Activated CD8-positive, alpha-beta T cell treated with anti-CD3 and anti-CD28 coated beads, Interleukin-2, amount 10 ng/mL, durations not matched to agents 7 days and 5 days (primary cell): ENCODE results near the gene HASPIN. TPM values are rescaled to one million over a fixed set of nuclear protein-coding genes. Genes with fewer than 3 reads are reported as not detected.

Experiments used
- ATAC-seq: fragments of 150-1000 bp; cut with Tn5 transposase; one replicate; pipeline ENCODE4 v1.10.0; 2021; ENCODE audit warnings: moderate library complexity
- CTCF ChIA-PET: fragments of 350-600 bp; sonication (Branson Sonifier 250); formaldehyde crosslinking; loops from one replicate; lab custom pipeline; 2021; ENCODE audit warnings: antibody characterized with exemption; lab: Charles Lee
- POLR2A ChIA-PET: fragments of 350-600 bp; sonication (Branson Sonifier 250); formaldehyde crosslinking; loops from one replicate; lab custom pipeline; 2021; ENCODE audit warnings: antibody characterized with exemption; lab: Charles Lee
- DNase-seq: peaks from one replicate; pipeline ENCODE4 v3.0.0-alpha.2; 2020
- H3K27ac Mint-ChIP-seq: one replicate; pipeline ENCODE4 v1.8.0; 2021; ENCODE audit warnings: mild to moderate bottlenecking, mixed read lengths
- H3K27me3 Mint-ChIP-seq: one replicate; pipeline ENCODE4 v1.8.0; 2021; ENCODE audit warnings: low read depth, mixed read lengths
- H3K36me3 Mint-ChIP-seq: one replicate; pipeline ENCODE4 v1.8.0; 2021; ENCODE audit warnings: low read depth, mixed read lengths
- H3K4me1 Mint-ChIP-seq: one replicate; pipeline ENCODE4 v1.8.0; 2021; ENCODE audit warnings: low read depth, mixed read lengths
- H3K4me3 Mint-ChIP-seq: one replicate; pipeline ENCODE4 v1.8.0; 2021; ENCODE audit warnings: mild to moderate bottlenecking, mixed read lengths
- H3K9me3 Mint-ChIP-seq: one replicate; pipeline ENCODE4 v1.8.0; 2022; ENCODE audit warnings: mixed read lengths; ENCODE audit not compliant: insufficient read depth
- total RNA-seq, 2 experiments: library from RNA; stranded (reverse); gene quantifications; one replicate each; pipeline ENCODE4 v1.2.3, GENCODE V29; 2021

HASPIN gene
- total RNA-seq, 2 experiments from 2014 or later = 27.0 to 28.1 TPM

DNA sequence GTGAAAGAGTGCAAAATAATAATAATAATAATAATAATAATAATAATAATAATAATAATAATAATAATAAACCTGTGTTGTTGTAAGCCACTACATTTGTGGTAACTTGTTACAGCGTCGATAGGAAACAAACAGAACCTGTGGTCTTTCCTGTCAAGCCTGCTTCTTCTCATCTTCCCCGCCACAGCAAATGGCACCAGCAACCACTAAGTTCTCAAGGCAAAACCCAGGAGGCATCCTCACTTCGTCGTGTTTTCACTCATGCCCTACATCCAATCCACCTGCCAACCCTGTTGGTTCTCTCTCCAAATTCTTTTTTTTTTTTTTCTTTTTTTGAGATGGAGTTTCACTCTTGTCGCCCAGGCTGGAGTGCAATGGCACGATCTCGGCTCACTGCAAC lies 43.1 kb downstream of the HASPIN start:
- peak; percentile 55 for DNase-seq
- POLR2A ChIA-PET = interaction anchor here (1.0 to 1.2 kb wide), 2 partner anchors 21 to 30 kb away, joined by 3 to 5 read pairs; no protein-coding TSS in a partner anchor
- peak overlapping the region; percentile 14 for H3K27ac Mint-ChIP-seq
- ATAC-seq = no peak
- H3K9me3 Mint-ChIP-seq = no peaks in the 10 kb centered on the region
- CTCF ChIA-PET = interaction anchor here (1.0 to 2.5 kb wide), 6 partner anchors 27 to 80 kb away, joined by 3 to 22 read pairs (median 4); no protein-coding TSS in a partner anchor
- no peaks in the 10 kb centered on the region for H3K27me3 Mint-ChIP-seq
- peaks cover 86% of the 10 kb centered on the region for H3K4me1 Mint-ChIP-seq
- no peak overlapping the region for H3K4me3 Mint-ChIP-seq
- peaks cover 11% of the 10 kb centered on the region for H3K36me3 Mint-ChIP-seq

DNA sequence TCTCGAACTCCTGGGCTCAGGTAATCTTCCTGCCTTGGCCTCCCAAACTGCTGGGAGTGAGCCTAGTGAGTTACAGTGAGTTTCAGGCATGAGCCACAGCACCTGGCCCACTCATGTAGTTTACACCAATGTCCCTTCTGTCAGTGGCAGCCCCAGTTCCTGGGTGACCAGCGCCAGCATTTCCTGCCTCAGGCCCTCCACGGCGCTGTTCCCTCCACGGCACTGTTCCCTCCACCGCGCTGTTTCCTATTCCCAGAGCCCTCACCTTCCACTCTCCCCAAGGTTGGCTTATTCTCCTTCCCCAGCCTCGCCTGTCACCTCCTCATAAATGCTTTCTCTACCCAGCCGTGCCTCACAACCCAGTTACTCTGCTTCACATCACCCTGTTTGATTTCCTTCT lies 44.6 kb downstream of the HASPIN start:
- no peak for DNase-seq
- H3K27me3 Mint-ChIP-seq = peaks cover 2% of the 10 kb centered on the region
- H3K4me1 Mint-ChIP-seq = peaks cover 89% of the 10 kb centered on the region
- H3K4me3 Mint-ChIP-seq = no peak overlapping the region
- no peak for ATAC-seq
- peak overlapping the region; percentile 35 for H3K27ac Mint-ChIP-seq
- ChIA-PET CTCF (interaction anchor here (1.9 kb wide), 1 partner anchor 30 kb away, joined by 15 read pairs; no protein-coding TSS in a partner anchor), POLR2A (interaction anchor here (0.8 to 1.0 kb wide), 2 partner anchors 11 to 33 kb away, joined by 3 read pairs; partner anchors contain the start of gene ITGAE)
- no peaks in the 10 kb centered on the region for H3K9me3 Mint-ChIP-seq
- H3K36me3 Mint-ChIP-seq = peaks cover 15% of the 10 kb centered on the region

DNA sequence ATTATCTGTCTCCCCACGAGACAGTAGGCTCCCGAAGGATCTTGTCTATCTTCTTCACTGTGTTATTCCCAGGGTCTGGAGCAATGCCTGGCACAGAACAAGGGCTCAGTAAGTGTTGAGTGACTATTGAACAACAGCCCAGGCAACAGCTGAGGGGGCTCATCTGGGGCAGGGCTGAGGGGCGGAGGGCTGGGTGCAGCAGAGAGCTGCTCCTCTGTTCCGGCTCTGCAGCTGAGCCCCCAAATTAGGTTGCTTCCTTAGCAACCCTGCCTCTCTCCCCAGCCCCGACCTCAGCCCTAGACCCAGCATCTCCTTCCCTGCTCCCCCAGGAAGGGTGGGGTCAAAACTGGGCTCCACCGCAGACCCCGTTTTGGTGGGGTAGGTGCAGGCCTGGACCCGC lies 45.1 kb downstream of the HASPIN start:
- Mint-ChIP-seq H3K4me1 (peaks cover 84% of the 10 kb centered on the region), H3K27ac (peak overlapping the region; percentile 35), H3K4me3 (no peak overlapping the region), H3K9me3 (no peaks in the 10 kb centered on the region), H3K36me3 (peaks cover 15% of the 10 kb centered on the region), H3K27me3 (peaks cover 2% of the 10 kb centered on the region)
- ChIA-PET POLR2A (interaction anchor here (0.8 to 1.6 kb wide), 2 partner anchors 11 to 30 kb away, joined by 3 to 7 read pairs; no protein-coding TSS in a partner anchor), CTCF (interaction anchor here (1.9 kb wide), 1 partner anchor 30 kb away, joined by 15 read pairs; no protein-coding TSS in a partner anchor)
- DNase-seq = no peak
- ATAC-seq = no peak

GRCh38 chr17:3770466-3770865 lies 46.8 kb downstream of the HASPIN start:
- POLR2A ChIA-PET = interaction anchor here (1.1 to 1.6 kb wide), 2 partner anchors 11 to 32 kb away, joined by 3 to 7 read pairs; no protein-coding TSS in a partner anchor
- H3K27ac Mint-ChIP-seq = peak overlapping the region; percentile 85

GRCh38 chr17:3771140-3771539 lies 47.4 kb downstream of the HASPIN start:
- ChIA-PET CTCF (interaction anchor here (1.6 kb wide), 1 partner anchor 56 kb away, joined by 5 read pairs; no protein-coding TSS in a partner anchor), POLR2A (no interaction called here)
- H3K36me3 Mint-ChIP-seq = peaks cover 15% of the 10 kb centered on the region
- ATAC-seq (peak; percentile 54), DNase-seq (peak; percentile 55)
- H3K27ac Mint-ChIP-seq = peak overlapping the region; percentile 85
- peak overlapping the region; percentile 10 for H3K4me3 Mint-ChIP-seq
- no peaks in the 10 kb centered on the region for H3K9me3 Mint-ChIP-seq
- H3K4me1 Mint-ChIP-seq = peaks cover 62% of the 10 kb centered on the region
- H3K27me3 Mint-ChIP-seq = peaks cover 2% of the 10 kb centered on the region

More at GRCh38 chr17:3770466-3770865, 46.8 kb downstream of the HASPIN start:
- Mint-ChIP-seq H3K4me3 (peak overlapping the region; percentile 22), H3K9me3 (no peaks in the 10 kb centered on the region), H3K36me3 (peaks cover 15% of the 10 kb centered on the region), H3K27me3 (peaks cover 2% of the 10 kb centered on the region), H3K4me1 (peaks cover 69% of the 10 kb centered on the region)
- peak; percentile 86 for DNase-seq
- CTCF ChIA-PET = interaction anchor here (1.4 to 1.6 kb wide), 2 partner anchors 57 to 73 kb away, joined by 4 to 5 read pairs; no protein-coding TSS in a partner anchor
- ATAC-seq = peak; percentile 73

- H3K4me1 Mint-ChIP-seq = peaks cover 49% of the 10 kb centered on the region
- no peak for ATAC-seq
- ChIA-PET CTCF (interaction anchor here (4.0 kb wide), 1 partner anchor 35 kb away, joined by 15 read pairs; no protein-coding TSS in a partner anchor), POLR2A (no interaction called here)
- peak overlapping the region; percentile 7 for H3K27ac Mint-ChIP-seq
- H3K27me3 Mint-ChIP-seq = peaks cover 2% of the 10 kb centered on the region
- H3K9me3 Mint-ChIP-seq = no peaks in the 10 kb centered on the region
- no peak for DNase-seq
- H3K4me3 Mint-ChIP-seq = no peak overlapping the region
- peaks cover 8% of the 10 kb centered on the region for H3K36me3 Mint-ChIP-seq
Measured at GRCh38 chr17:3772764-3773163, 49.1 kb downstream of the HASPIN start.

DNA sequence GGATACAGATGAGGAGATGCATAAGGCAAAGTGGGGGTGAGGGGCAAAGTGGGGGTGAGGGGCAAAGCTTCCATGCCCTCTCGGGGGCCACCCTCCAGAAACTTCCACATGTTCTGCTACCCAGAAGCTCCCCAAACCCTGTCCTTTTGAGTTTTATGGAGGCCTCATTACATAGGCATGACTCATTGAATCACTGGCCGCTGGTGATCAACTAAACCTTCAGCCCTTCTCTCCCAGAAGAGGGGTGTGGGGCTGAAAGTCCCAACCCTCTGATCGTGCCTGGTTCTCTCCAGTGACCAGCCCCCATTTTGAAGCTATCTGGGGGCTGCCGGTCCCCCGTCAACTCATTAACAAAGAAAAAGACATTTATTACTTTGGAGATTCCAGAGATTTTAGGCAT lies 49.8 kb downstream of the HASPIN start:
- Mint-ChIP-seq H3K4me1 (peaks cover 42% of the 10 kb centered on the region), H3K27ac (no peak overlapping the region), H3K27me3 (peaks cover 6% of the 10 kb centered on the region), H3K36me3 (peaks cover 5% of the 10 kb centered on the region), H3K9me3 (no peaks in the 10 kb centered on the region), H3K4me3 (no peak overlapping the region)
- DNase-seq (no peak), ATAC-seq (no peak)
- CTCF ChIA-PET = interaction anchor here (4.0 kb wide), 1 partner anchor 36 kb away, joined by 15 read pairs; no protein-coding TSS in a partner anchor
- POLR2A ChIA-PET = no interaction called here

DNA sequence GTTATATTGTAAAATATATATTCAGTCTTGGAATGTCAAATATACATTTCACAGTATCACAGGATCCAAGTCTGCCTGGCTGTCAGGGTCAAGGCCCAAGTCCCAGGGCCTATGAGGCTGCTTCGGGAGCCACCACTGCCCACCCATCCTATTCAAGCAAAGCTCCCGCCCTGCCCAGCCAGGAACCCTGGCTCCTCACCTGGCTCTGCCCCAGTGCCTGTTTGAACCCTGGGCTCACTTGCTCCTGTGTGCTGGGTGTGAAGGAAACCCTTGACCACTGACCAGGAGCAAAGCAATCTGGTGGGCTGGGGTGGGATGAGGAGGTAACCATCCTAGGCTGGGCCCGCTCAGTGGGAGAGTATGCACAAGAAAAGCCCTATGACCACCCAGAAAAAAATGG lies 50.3 kb downstream of the HASPIN start:
- H3K4me1 Mint-ChIP-seq = peaks cover 37% of the 10 kb centered on the region
- CTCF ChIA-PET = interaction anchor here (4.0 kb wide), 1 partner anchor 36 kb away, joined by 15 read pairs; no protein-coding TSS in a partner anchor
- no peaks in the 10 kb centered on the region for H3K9me3 Mint-ChIP-seq
- H3K27me3 Mint-ChIP-seq = peaks cover 8% of the 10 kb centered on the region
- no peak for DNase-seq
- H3K36me3 Mint-ChIP-seq = peaks cover 3% of the 10 kb centered on the region
- POLR2A ChIA-PET = no interaction called here
- no peak overlapping the region for H3K4me3 Mint-ChIP-seq
- no peak for ATAC-seq
- no peak overlapping the region for H3K27ac Mint-ChIP-seq

Other genes with a start within 250 kb of the HASPIN start
- gene ASPA, start 247.9 kb upstream of the HASPIN start, total RNA-seq = not detected
- under 1 TPM; 0.31 to 0.37 TPM for gene TRPV3, start 166.1 kb upstream of the HASPIN start, total RNA-seq
- 1 to 10 TPM; 4.2 to 4.3 TPM for gene TRPV1, start 114.5 kb upstream of the HASPIN start, total RNA-seq
- 10 to 100 TPM; 12.0 to 12.5 TPM for gene SHPK, start 87.7 kb upstream of the HASPIN start, total RNA-seq
- gene CTNS, start 87.1 kb upstream of the HASPIN start, total RNA-seq = 1 to 10 TPM; 7.7 to 9.7 TPM
- 10 to 100 TPM; 16.1 to 18.0 TPM for gene TAX1BP3, start 55.3 kb upstream of the HASPIN start, total RNA-seq
- 10 to 100 TPM; 39.7 to 43.1 TPM for gene EMC6, start 55.1 kb upstream of the HASPIN start, total RNA-seq
- gene P2RX5, start 27.7 kb upstream of the HASPIN start, total RNA-seq = 1 to 10 TPM; 7.8 to 8.1 TPM
- 10 to 100 TPM; 22.9 to 23.2 TPM for gene ITGAE, start 77.3 kb downstream of the HASPIN start, total RNA-seq
- gene NCBP3, start 122.3 kb downstream of the HASPIN start, total RNA-seq = 10 to 100 TPM; 39.1 to 42.6 TPM
- gene CAMKK1, start 169.2 kb downstream of the HASPIN start, total RNA-seq = 1 to 10 TPM; 3.3 to 4.0 TPM
- gene P2RX1, start 192.6 kb downstream of the HASPIN start, total RNA-seq = 1 to 10 TPM; 1.1 TPM
- gene ATP2A3, start 240.5 kb downstream of the HASPIN start, total RNA-seq = 100 to 1,000 TPM; 341 to 354 TPM